Transverse colon (tissue), 4 donors: ENCODE results near the gene CERK. TPM values are rescaled to one million over a fixed set of nuclear protein-coding genes. Genes with fewer than 3 reads are reported as not detected.

Experiments
- DNase-seq: peaks from one replicate; pipeline ENCODE4 v3.0.0-alpha.2; 2019
- H3K27ac ChIP-seq, 4 donors: fragments of 200-600 bp; sonication (generic); 2 replicates each; pipeline ENCODE4 v1.5.1; 2016 to 2018; ENCODE audit warnings: inconsistent platforms in 4 of 4
- H3K27me3 ChIP-seq: fragments of 200-600 bp; sonication (generic); 2 replicates; pipeline ENCODE4 v1.5.1; 2017; ENCODE audit warnings: inconsistent platforms
- H3K36me3 ChIP-seq, 4 donors: fragments of 200-600 bp; sonication (generic); 2 replicates each; pipeline ENCODE4 v1.5.1; 2017 to 2019; ENCODE audit warnings: inconsistent platforms in 4 of 4
- H3K4me1 ChIP-seq, 4 donors: fragments of 200-600 bp; sonication (generic); 2 replicates each; pipeline ENCODE4 v1.5.1; 2017 to 2020; ENCODE audit warnings: inconsistent platforms in 4 of 4
- H3K4me3 ChIP-seq, 4 donors: fragments of 200-600 bp; sonication (generic); 1 replicate in 1 of 4; 2 replicates in 3 of 4; pipeline versions ENCODE4 v1.5.1 to v1.6.1; 2017 to 2019; ENCODE audit warnings: inconsistent platforms in 4 of 4
- H3K9me3 ChIP-seq, 2 donors: fragments of 200-600 bp; sonication (generic); 2 replicates each; pipeline ENCODE4 v1.5.1; 2017 to 2019; ENCODE audit warnings: inconsistent platforms in 2 of 2
- EP300 ChIP-seq: sonication (generic); formaldehyde crosslinking; IDR thresholded peaks from one replicate; pipeline ENCODE4 v1.6.1; 2017; ENCODE audit warnings: antibody characterized with exemption, low read depth
- POLR2A ChIP-seq: fragments of 450-650 bp; IDR thresholded peaks from one replicate; pipeline ENCODE4 v1.6.1; 2016; ENCODE audit warnings: antibody characterized with exemption, mild to moderate bottlenecking, moderate library complexity
- POLR2AphosphoS5 ChIP-seq, 3 donors: sonication (generic); formaldehyde crosslinking; IDR thresholded peaks; one replicate each; pipeline ENCODE4 v1.6.1; 2016; ENCODE audit warnings: antibody characterized with exemption in 3 of 3
- WGBS, 2 donors: methylation state at CpG; one replicate each; pipeline ENCODE4 v1.1.5; 2018; ENCODE audit warnings: low coverage in 1 of 2; 5-methylcytosine and 5-hydroxymethylcytosine counted together
- in situ Hi-C, 4 donors: fragments of 200-750 bp; cut with MboI; loops; one replicate each; pipeline versions ENCODE4 v1.15.0 to v1.15.1; 2017; ENCODE audit warnings: low sequenced_read_pairs in 3 of 4, low pct_ligation_motif_present in 1 of 4, low pct_unique_long_range_greater_than_20kb in 1 of 4
- intact Hi-C: fragments of 100-400 bp; cut with DNase I; formaldehyde crosslinking; loops from one replicate; pipeline ENCODE4 v1.15.1; 2023; ENCODE audit warnings: low total_unique reads
- total RNA-seq, 4 donors: library from RNA; depleted of rRNA; stranded (reverse); fragments of >200 nt; gene quantifications; one replicate each; pipeline ENCODE4 v1.1.0, GENCODE V29; 2016
- TF ChIP-seq, protein P1 (sequence below), 5 experiments: fragments of 200-600 bp in 3 of 5; fragments of 450-650 bp in 2 of 5; sonication (generic) in 3 of 5; IDR thresholded peaks; 1 replicate in 2 of 5; 2 replicates in 3 of 5; pipeline ENCODE4 v1.5.1; 2016 to 2017; ENCODE audit warnings: antibody characterized with exemption in 5 of 5, inconsistent platforms in 3 of 5, mild to moderate bottlenecking in 2 of 5, moderate library complexity in 1 of 5

CERK gene
- total RNA-seq, 4 donors from 2014 or later: 13.7 to 72.2 (median 63.5) TPM

DNA sequence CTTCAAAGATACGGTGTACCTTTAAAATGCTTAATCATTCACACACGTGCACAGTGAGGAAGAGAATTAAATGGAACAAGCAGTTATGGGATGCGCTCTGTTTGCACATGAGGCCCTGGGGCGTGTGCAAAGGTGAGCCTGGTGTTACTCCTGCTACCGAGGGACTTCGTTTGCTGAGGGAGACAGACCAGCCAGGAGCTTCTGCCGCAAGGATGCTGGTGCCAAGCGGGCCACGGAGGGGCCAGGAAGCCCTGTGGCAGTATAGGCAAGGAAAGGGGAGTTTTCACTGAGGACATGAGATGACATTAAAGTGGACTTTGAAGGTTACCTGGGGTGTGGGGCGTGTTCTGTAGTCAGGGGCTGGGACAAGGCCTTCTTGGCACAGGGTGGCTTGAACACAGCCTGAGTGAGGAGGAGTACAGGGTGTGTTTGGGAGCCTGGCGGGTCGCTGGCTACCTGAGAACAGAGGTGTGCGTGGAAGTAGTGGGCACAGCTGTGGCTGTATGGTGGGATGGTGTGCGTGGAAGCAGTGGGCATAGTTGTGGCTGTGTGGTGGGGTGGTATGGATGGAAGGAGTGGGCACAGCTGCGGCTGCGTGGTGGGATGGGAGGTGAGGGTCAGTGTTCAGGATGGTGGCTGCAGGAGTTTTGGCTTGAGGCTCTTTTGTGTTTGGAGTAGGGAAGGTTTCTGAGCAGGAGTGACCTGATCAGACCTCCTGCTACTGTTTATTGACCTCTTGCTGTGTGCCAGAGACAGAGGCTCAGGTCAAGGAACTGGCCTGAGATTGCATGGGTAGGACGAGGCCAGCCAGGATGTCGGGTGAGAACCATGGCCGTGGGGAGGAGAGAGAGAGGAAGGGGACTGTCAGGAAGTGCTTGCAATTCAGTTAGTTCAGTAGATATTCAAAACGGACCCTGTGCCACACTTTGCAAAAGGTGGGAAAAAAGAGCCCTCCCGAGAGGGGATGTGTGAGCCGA lies 38.1 kb upstream of the CERK start:
- intact Hi-C loops (no loop called here), in situ Hi-C loops (no loop called here)
- Histone ChIP-seq H3K36me3 (no peaks in the 10 kb centered on the region), H3K27ac (peak overlapping the region; percentile 49 to 79 (median 60)), H3K9me3 (no peaks in the 10 kb centered on the region), H3K4me3 (no peak overlapping the region), H3K27me3 (no peaks in the 10 kb centered on the region), H3K4me1 (peaks cover 24 to 64% (median 45%) of the 10 kb centered on the region in 4 donors)
- TF ChIP-seq POLR2A (no peak), EP300 (no peak), POLR2AphosphoS5 (IDR thresholded peaks at IDR 0.05) (no peak)
- TF ChIP-seq, protein P1, sequence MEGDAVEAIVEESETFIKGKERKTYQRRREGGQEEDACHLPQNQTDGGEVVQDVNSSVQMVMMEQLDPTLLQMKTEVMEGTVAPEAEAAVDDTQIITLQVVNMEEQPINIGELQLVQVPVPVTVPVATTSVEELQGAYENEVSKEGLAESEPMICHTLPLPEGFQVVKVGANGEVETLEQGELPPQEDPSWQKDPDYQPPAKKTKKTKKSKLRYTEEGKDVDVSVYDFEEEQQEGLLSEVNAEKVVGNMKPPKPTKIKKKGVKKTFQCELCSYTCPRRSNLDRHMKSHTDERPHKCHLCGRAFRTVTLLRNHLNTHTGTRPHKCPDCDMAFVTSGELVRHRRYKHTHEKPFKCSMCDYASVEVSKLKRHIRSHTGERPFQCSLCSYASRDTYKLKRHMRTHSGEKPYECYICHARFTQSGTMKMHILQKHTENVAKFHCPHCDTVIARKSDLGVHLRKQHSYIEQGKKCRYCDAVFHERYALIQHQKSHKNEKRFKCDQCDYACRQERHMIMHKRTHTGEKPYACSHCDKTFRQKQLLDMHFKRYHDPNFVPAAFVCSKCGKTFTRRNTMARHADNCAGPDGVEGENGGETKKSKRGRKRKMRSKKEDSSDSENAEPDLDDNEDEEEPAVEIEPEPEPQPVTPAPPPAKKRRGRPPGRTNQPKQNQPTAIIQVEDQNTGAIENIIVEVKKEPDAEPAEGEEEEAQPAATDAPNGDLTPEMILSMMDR (IDR thresholded peaks at IDR 0.05): no peak
- DNase-seq: no peak
- WGBS, 2 donors: 58 to 72% methylated on average over 6 to 22 of the region's 22 CpGs

DNA sequence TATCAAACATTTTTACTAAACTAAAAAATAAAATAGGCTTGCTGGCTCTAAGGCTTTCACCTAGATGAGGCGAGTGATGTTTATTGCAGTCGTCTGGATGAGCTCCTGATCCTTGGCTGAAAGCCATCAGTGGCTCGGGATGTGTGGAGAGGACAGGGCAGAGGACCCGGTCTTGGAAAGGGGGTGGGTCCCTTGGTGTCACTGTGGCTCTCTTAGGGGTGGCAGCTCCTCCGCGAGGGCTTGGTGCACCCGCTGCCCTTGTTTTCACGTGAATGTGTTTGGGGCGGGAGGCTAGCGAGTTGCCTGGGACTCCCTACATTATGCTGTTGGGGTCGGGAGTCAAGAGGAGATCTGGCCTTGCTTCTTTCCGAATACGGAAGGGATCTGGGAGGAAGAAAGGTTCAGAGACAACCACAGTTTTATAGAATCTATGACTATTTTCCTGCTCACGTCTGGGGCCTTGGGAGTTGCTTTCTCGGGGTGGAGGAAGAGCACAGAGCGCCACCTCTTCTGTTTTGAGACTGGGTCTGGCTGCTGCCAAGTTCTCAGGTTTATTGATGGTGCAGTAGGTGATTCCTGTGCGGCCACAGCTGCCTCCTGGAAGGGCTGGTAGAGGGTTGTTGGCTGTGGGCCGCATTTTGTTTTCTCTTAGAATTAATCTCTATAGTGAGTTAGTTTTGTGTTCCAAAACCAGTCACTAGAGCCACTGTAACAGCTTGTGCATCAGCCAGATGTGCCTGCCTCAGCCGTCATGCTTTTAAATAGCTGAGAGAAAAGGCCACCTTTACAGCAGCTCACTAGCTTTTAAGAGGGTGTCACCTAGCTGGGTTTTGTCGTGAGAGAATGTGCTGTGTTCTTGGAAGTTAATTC lies 37.2 kb upstream of the CERK start:
- no peaks in the 10 kb centered on the region for H3K27me3 ChIP-seq
- peak overlapping the region; percentile 49 to 79 (median 60) for H3K27ac ChIP-seq
- no peaks in the 10 kb centered on the region for H3K9me3 ChIP-seq
- H3K36me3 ChIP-seq: no peaks in the 10 kb centered on the region
- intact Hi-C loops: no loop called here
- DNase-seq: no peak
- H3K4me1 ChIP-seq: peaks cover 24 to 64% (median 45%) of the 10 kb centered on the region in 4 donors
- TF ChIP-seq EP300: no peak
- no peak for TF ChIP-seq POLR2AphosphoS5 (IDR thresholded peaks at IDR 0.05)
- no peak overlapping the region for H3K4me3 ChIP-seq
- 35 to 55% methylated on average over 7 to 20 of the region's 20 CpGs for WGBS, 2 donors
- in situ Hi-C loops: loop anchor here in 1 of 4 donors (25.0 kb wide), 1 partner anchor 213 kb away; no protein-coding TSS in a partner anchor

DNA sequence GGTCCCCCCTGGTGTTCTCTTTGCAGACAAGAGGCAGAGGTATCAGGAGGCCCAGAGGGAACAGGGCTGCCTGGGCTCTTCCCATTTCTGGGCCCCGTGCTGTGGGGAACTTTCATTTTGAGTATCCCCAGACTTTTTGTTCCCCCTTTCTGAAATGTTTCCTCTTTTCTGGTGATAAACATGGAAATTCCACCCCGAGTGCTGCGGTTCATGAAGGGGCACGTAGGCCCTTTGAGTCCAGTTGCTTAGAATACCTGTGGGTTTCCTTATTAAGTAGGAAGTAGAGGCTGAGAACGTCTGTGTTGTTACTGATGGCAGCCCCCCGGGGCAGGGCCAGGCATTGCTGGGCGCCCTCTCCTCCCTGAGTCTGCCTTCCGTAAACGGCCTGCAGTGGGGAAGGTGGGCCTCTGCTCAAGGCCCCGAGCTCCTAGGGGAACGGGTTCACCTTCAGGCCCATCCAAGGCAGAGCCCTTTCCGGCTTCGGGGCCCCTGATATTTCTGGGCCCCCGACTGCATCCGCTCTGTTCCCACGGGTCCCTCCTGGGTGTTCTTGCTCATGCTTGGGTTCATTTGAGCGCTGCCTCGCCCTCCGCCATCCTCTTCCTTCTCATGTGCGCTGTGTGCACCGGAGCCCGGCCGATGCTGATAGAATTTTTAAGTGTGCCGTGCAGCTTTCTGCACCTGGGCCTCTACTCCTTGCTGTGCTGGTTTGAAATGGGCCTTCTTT lies 36.4 kb upstream of the CERK start:
- Histone ChIP-seq H3K9me3 (no peaks in the 10 kb centered on the region), H3K27me3 (no peaks in the 10 kb centered on the region), H3K27ac (peak overlapping the region; percentile 49 to 79 (median 60)), H3K4me1 (peaks cover 24 to 63% (median 43%) of the 10 kb centered on the region in 4 donors), H3K4me3 (peak overlapping the region in 1 of 4 donors; percentile 8), H3K36me3 (no peaks in the 10 kb centered on the region)
- WGBS, 2 donors: 76 to 98% methylated on average over 7 to 24 of the region's 24 CpGs
- no peak for DNase-seq
- in situ Hi-C loops (loop anchor here in 1 of 4 donors (25.0 kb wide), 1 partner anchor 212 kb away; no protein-coding TSS in a partner anchor), intact Hi-C loops (no loop called here)
- TF ChIP-seq POLR2AphosphoS5 (IDR thresholded peaks at IDR 0.05): no peak
- TF ChIP-seq POLR2A: no peak
- TF ChIP-seq EP300: no peak
- TF ChIP-seq, protein P1 (IDR thresholded peaks at IDR 0.05): no peak

DNA sequence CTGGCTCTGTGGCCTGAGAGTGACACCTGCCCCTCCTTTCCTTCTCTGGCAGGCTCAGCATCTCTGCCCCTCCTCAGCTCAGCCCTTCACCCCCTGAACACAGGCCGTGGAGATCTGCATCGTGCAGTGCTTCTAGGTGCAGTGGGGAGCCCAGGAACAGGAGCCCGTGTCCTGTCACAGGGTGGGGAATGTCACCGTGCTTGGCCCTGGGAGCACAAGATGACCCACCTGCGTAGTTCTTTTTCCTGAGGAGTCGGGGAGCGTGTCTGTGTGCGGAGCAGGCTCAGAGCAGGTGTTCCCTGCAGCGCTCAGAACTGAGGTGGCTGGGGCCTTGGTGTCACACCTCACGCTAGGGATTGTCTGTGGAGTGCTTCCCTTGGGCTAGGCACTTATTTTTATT lies 35.0 kb upstream of the CERK start:
- WGBS, 2 donors: 98% methylated on average over 10 of the region's 10 CpGs; no CpG with 5 or more reads in 1 of the 2 donors
- intact Hi-C loops: no loop called here
- TF ChIP-seq POLR2AphosphoS5 (IDR thresholded peaks at IDR 0.05) (no peak), EP300 (no peak), POLR2A (no peak)
- TF ChIP-seq, protein P1 (IDR thresholded peaks at IDR 0.05): no peak
- no peak for DNase-seq
- in situ Hi-C loops: loop anchor here in 1 of 4 donors (25.0 kb wide), 1 partner anchor 211 kb away; no protein-coding TSS in a partner anchor
- Histone ChIP-seq H3K27ac (peak overlapping the region in 3 of 4 donors; percentile 49 to 79 (median 58)), H3K9me3 (no peaks in the 10 kb centered on the region), H3K27me3 (no peaks in the 10 kb centered on the region), H3K36me3 (no peaks in the 10 kb centered on the region), H3K4me1 (peaks cover 24 to 62% (median 44%) of the 10 kb centered on the region in 4 donors), H3K4me3 (no peak overlapping the region)
